Loucy (cell line): ENCODE results near the gene LIMK2.

Experiments used
- H2AFZ ChIP-seq: fragments of 200-600 bp; sonication (generic); 2 replicates; pipeline ENCODE4 v1.6.0; 2016; ENCODE audit warnings: antibody characterized with exemption, mild to moderate bottlenecking, low read length, moderate library complexity
- H3F3A ChIP-seq: fragments of 200-600 bp; 2 replicates; pipeline ENCODE4 v1.6.0; 2016; ENCODE audit warnings: antibody characterized with exemption, low read depth, mild to moderate bottlenecking
- H3K27me3 ChIP-seq: fragments of 200-600 bp; sonication (generic); 2 replicates; pipeline ENCODE4 v1.6.1; 2014; ENCODE audit warnings: low read length, mild to moderate bottlenecking; ENCODE audit not compliant: insufficient read depth, poor library complexity, severe bottlenecking
- H3K36me3 ChIP-seq: fragments of 200-600 bp; sonication (generic); 2 replicates; pipeline ENCODE4 v1.6.1; 2016; ENCODE audit warnings: low read length; ENCODE audit not compliant: insufficient read depth
- H3K4me1 ChIP-seq: fragments of 200-600 bp; sonication (generic); 2 replicates; pipeline ENCODE4 v1.5.1; 2014; ENCODE audit warnings: low read length, mild to moderate bottlenecking; ENCODE audit not compliant: insufficient read depth, poor library complexity, severe bottlenecking
- H3K4me2 ChIP-seq: fragments of 200-600 bp; sonication (generic); 2 replicates; pipeline ENCODE4 v1.6.0; 2014; ENCODE audit warnings: antibody characterized with exemption, low read length, low read depth, mild to moderate bottlenecking; ENCODE audit not compliant: poor library complexity, severe bottlenecking
- H3K4me3 ChIP-seq: fragments of 200-600 bp; sonication (generic); 2 replicates; pipeline ENCODE4 v1.5.1; 2014; ENCODE audit warnings: low read length, mild to moderate bottlenecking, mixed read lengths; ENCODE audit not compliant: poor library complexity, severe bottlenecking
- H3K79me2 ChIP-seq: fragments of 200-600 bp; sonication (generic); 2 replicates; pipeline ENCODE4 v1.6.1; 2014; ENCODE audit warnings: low read length; ENCODE audit not compliant: insufficient read depth
- H3K9ac ChIP-seq: fragments of 200-600 bp; sonication (generic); 2 replicates; pipeline ENCODE4 v1.6.0; 2014; ENCODE audit warnings: mild to moderate bottlenecking, low read depth, low read length, moderate library complexity; ENCODE audit not compliant: poor library complexity, severe bottlenecking
- H3K9me2 ChIP-seq: fragments of 200-600 bp; sonication (generic); replicated peaks from 2 replicates; pipeline ENCODE4 v1.6.1; 2016; ENCODE audit warnings: low read depth, low read length, mixed read lengths
- H3K9me3 ChIP-seq: fragments of 200-600 bp; sonication (generic); 2 replicates; pipeline ENCODE4 v1.6.1; 2014; ENCODE audit warnings: mild to moderate bottlenecking, antibody characterized with exemption, low read length, low read depth; ENCODE audit not compliant: insufficient read depth
- H4K20me1 ChIP-seq: fragments of 200-600 bp; sonication (generic); 2 replicates; pipeline ENCODE4 v1.6.0; 2014; ENCODE audit warnings: antibody characterized with exemption, low read length, mild to moderate bottlenecking; ENCODE audit not compliant: insufficient read depth, poor library complexity, severe bottlenecking
- EZH2phosphoT487 ChIP-seq: fragments of 200-600 bp; IDR thresholded peaks from 2 replicates; pipeline ENCODE4 v1.6.1; 2018; ENCODE audit warnings: antibody characterized with exemption, mild to moderate bottlenecking, moderate library complexity, borderline replicate concordance
- TF ChIP-seq, protein P1 (sequence below): fragments of 200-600 bp; sonication (generic); conservative IDR thresholded peaks from 2 replicates; pipeline ENCODE4 v1.5.1; 2014; ENCODE audit warnings: mild to moderate bottlenecking, antibody characterized with exemption, low read length

LIMK2 gene

GRCh38 chr22:31284281-31285155, 72.4 kb downstream of the LIMK2 start:
- TF ChIP-seq, protein P1, sequence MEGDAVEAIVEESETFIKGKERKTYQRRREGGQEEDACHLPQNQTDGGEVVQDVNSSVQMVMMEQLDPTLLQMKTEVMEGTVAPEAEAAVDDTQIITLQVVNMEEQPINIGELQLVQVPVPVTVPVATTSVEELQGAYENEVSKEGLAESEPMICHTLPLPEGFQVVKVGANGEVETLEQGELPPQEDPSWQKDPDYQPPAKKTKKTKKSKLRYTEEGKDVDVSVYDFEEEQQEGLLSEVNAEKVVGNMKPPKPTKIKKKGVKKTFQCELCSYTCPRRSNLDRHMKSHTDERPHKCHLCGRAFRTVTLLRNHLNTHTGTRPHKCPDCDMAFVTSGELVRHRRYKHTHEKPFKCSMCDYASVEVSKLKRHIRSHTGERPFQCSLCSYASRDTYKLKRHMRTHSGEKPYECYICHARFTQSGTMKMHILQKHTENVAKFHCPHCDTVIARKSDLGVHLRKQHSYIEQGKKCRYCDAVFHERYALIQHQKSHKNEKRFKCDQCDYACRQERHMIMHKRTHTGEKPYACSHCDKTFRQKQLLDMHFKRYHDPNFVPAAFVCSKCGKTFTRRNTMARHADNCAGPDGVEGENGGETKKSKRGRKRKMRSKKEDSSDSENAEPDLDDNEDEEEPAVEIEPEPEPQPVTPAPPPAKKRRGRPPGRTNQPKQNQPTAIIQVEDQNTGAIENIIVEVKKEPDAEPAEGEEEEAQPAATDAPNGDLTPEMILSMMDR, result no peak
- no peak for TF ChIP-seq EZH2phosphoT487

GRCh38 chr22:31286360-31287255, 74.5 kb downstream of the LIMK2 start:
- Histone ChIP-seq H3K4me2 (peak overlapping the region; percentile 61), H3K9me2 (no peaks in the 10 kb centered on the region), H3K27me3 (no peaks in the 10 kb centered on the region), H3K36me3 (peaks cover 13% of the 10 kb centered on the region; the same call in 1 of the 2 replicates), H3K9ac (peak overlapping the region; percentile 60), H3K79me2 (peaks cover 18% of the 10 kb centered on the region; the same call in 1 of the 2 replicates), H3K4me1 (peaks cover 52% of the 10 kb centered on the region), H4K20me1 (peaks cover 6% of the 10 kb centered on the region), H2AFZ (no peak overlapping the region), H3K4me3 (peak overlapping the region; percentile 34), H3K9me3 (no peaks in the 10 kb centered on the region), H3F3A (peaks cover 9% of the 10 kb centered on the region; the same call in 1 of the 2 replicates)
- TF ChIP-seq EZH2phosphoT487, result no peak
- TF ChIP-seq, protein P1, result no peak

More at GRCh38 chr22:31284281-31285155, 72.4 kb downstream of the LIMK2 start:
- peaks cover 9% of the 10 kb centered on the region; the same call in 1 of the 2 replicates for H3F3A ChIP-seq
- peak overlapping the region; percentile 57 for H3K9ac ChIP-seq
- H3K79me2 ChIP-seq, result peaks cover 12% of the 10 kb centered on the region; the same call in 1 of the 2 replicates
- H3K9me3 ChIP-seq, result no peaks in the 10 kb centered on the region
- H3K27me3 ChIP-seq, result no peaks in the 10 kb centered on the region
- peak overlapping the region; percentile 17 for H3K4me3 ChIP-seq
- H3K36me3 ChIP-seq, result peaks cover 22% of the 10 kb centered on the region; the same call in 1 of the 2 replicates
- H4K20me1 ChIP-seq, result peaks cover 6% of the 10 kb centered on the region
- H2AFZ ChIP-seq, result no peak overlapping the region
- no peaks in the 10 kb centered on the region for H3K9me2 ChIP-seq
- H3K4me1 ChIP-seq, result peaks cover 43% of the 10 kb centered on the region
- H3K4me2 ChIP-seq, result peak overlapping the region; percentile 61

DNA sequence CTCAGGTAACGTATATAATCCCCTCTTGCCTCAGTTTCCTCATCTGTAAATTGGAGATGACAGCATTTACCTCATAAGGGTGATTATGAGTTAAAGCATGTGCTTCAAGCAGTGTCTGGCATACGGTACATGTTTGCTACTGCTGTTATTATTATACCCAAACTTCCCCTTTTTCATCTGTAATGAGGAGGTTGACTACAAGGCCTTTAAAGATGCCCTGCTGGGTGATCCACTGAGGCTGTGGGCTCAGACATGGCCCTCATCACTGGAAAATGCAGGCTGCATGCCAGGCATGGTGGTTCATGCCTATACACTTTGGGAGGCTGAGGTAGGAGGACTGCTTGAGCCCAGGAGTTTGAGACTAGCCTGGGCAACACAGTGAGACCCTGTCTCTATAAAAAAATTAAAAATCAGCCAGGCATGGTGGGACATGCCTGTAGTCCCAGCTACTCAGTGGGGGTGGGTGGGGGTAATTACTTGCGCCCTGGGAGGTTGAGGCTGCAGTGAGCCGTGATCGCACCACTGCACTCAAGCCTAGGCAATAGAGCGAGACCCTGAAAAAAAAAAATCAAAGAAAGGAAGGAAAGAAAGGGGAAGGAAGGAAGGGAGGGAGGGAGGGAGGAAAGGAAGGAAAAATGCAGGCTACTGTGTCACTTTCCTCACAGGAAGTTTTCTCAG, 75.9 kb downstream of the LIMK2 start:
- TF ChIP-seq EZH2phosphoT487, result no peak
- TF ChIP-seq, protein P1, result no peak
- H3K79me2 ChIP-seq, result peaks cover 24% of the 10 kb centered on the region; the same call in 1 of the 2 replicates
- peaks cover 9% of the 10 kb centered on the region; the same call in 1 of the 2 replicates for H3F3A ChIP-seq
- H3K9me2 ChIP-seq, result no peaks in the 10 kb centered on the region
- H3K4me3 ChIP-seq, result no peak overlapping the region
- H3K4me2 ChIP-seq, result peak overlapping the region; percentile 95
- peaks cover 2% of the 10 kb centered on the region; the same call in 1 of the 2 replicates for H3K36me3 ChIP-seq
- peak overlapping the region; percentile 44 for H3K9ac ChIP-seq
- H3K9me3 ChIP-seq, result no peaks in the 10 kb centered on the region
- H3K27me3 ChIP-seq, result no peaks in the 10 kb centered on the region
- no peak overlapping the region for H2AFZ ChIP-seq
- H3K4me1 ChIP-seq, result peaks cover 64% of the 10 kb centered on the region
- peaks cover 6% of the 10 kb centered on the region for H4K20me1 ChIP-seq
